ENCODE data around the gene B2M. TPM values are rescaled to one million over a fixed set of nuclear protein-coding genes. Genes with fewer than 3 reads are reported as not detected.
"Not testable (repeated sequence)": the region's sequence is repeated elsewhere in the genome, so short reads cannot be mapped to it uniquely, and the experiment has no call there.

Gene B2M
- 1,826 TPM for total RNA-seq (ENCODE audit: insufficient read depth, low replicate concordance)

- peak; percentile 99 for DNase-seq (ENCODE audit: low spot score)
These were observed at the start of gene B2M, which contains the start of gene PATL2 for GRCh38 chr15:44711096-44711742. TSS of gene B2M (plus strand) at chr15:44711517. CDS start at chr15:44711547, 30 bp downstream. TSS of gene PATL2 (minus strand) at chr15:44711323. CDS start at chr15:44676490, 34,833 bp downstream.

- DNase-seq (ENCODE audit: low spot score), result no peak
These were observed 49.7 kb upstream of the B2M start for GRCh38 chr15:44661576-44661975.

GRCh38 chr15:44662478-44663409, 48.6 kb upstream of the B2M start:
- DNase-seq (ENCODE audit: low spot score), result peak; percentile 61

DNA sequence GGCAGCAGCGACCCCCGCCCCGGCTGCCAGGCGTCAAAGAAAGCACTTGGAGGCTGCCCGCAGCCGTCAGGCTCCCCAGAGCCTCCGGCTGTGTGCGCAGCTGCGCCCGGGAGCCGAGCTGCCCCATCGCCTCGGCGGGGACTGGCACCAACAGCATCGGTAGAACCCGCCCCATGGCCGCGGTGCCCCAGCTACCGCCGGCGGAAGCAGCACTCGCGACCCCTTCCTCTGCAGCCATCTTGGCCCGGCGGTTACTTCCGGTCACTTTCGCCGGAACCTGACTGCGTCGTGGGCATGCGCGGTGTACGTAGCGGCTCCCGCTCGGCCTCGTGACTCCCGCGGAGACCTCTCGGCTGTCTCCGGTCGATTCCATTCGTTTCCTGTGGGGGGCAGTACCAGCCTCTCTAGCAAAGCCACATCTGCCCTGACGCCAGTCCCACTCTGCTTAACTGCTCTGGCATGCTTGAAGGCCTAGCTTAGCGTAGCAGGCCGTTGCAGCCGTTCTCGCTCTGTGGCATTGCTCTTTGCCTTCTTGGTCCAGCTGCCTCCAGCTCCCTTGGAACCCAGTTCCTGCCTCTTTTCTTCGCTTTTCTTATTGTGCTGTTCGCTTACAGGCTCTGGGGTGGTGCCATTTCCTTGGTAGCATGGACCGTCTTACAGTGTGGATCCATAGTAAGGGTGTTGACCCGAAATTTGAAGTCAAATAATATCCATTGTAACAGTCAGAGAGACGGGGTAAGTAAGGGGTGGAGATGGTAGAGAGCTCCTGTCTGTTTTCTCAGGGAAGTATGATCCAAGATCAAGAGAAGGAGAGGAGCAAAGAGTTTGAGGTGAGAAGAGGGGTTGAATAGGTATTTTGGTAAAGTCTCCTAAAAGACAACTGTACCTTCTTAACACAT, 47.7 kb upstream of the B2M start, which contains the start of gene SPG11:
SPG11 (minus strand) TSS at position 253 of the 899 bp plus-strand sequence; CDS start at position 238, 15 bp downstream.
- peak; percentile 99 for DNase-seq (ENCODE audit: low spot score)

GRCh38 chr15:44666210-44667038, 44.9 kb upstream of the B2M start:
- no peak for DNase-seq (ENCODE audit: low spot score)

GRCh38 chr15:44667039-44667360, 44.3 kb upstream of the B2M start:
- DNase-seq (ENCODE audit: low spot score), result no peak

DNA sequence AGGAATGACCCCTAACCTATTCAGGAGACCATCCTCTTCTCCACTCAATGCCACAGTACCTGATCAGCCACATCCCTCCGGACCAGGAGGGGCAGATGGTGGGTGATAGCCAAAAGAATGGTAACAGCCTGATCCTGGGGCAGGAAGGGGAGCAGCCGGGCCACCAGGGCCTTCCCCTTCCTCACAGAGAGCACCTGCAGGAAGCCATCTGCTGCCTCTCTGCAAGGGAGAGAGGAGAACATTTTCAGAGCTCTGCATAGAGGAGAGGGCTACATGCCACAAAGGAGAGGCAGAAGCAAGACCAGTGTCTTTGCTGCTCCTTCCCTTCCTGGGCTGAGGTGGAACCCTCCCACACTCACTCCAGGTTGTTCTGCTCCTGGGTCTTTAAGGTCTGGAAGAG, 42.4 kb upstream of the B2M start:
- no peak for DNase-seq (ENCODE audit: low spot score)

- DNase-seq (ENCODE audit: low spot score), result no peak
These were observed 41.0 kb upstream of the B2M start for GRCh38 chr15:44670087-44670950.

GRCh38 chr15:44673639-44674038, 37.7 kb upstream of the B2M start:
- no peak for DNase-seq (ENCODE audit: low spot score)

DNA sequence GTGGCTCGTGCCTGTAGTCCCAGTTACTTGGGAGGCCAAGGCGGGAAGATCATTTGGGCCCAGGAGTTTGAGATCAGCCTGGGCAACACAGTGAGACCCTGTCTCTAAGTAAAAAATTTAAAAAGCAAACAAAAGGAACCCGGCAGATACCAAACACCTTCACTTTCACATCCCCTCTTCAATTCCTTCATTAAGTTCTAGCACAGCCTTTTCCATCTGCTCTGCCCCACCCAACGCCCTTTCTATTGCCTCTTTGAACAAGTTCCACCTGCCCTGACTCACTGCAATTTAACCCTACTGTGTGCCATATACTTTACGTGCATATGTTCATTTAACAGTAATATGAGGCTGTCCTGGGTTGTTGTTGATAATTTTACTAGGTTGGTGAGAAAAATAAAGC, 35.4 kb upstream of the B2M start:
- no peak for DNase-seq (ENCODE audit: low spot score)

- DNase-seq (ENCODE audit: low spot score), result no peak
These were observed 34.6 kb upstream of the B2M start for GRCh38 chr15:44676676-44677075.

- DNase-seq (ENCODE audit: low spot score), result no peak
These were observed 29.1 kb upstream of the B2M start for GRCh38 chr15:44682211-44682610.

- DNase-seq (ENCODE audit: low spot score), result not testable (repeated sequence)
These were observed 28.3 kb upstream of the B2M start for GRCh38 chr15:44682809-44683682.

- DNase-seq (ENCODE audit: low spot score), result not testable (repeated sequence)
These were observed 22.0 kb upstream of the B2M start for GRCh38 chr15:44689318-44689717.

DNA sequence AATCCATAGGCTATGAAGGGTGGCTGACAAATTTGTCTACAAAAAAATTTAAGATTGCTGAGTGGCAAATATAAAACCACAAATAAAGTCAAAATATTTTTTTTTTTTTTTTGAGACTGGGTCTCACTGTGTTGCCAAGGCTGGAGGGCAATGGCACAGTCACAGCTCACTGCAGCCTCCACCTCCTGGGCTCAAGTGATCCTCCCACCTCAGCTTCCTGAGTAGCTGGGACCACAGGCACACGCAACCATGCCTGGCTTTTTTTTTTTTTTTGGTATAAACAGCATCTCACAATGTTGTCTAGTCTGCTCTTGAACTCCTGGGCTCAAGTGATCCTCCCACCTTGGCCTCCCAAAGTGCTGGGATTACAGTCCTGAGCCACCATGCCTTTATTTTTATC, 21.1 kb upstream of the B2M start:
- not testable (repeated sequence) for DNase-seq (ENCODE audit: low spot score)

DNA sequence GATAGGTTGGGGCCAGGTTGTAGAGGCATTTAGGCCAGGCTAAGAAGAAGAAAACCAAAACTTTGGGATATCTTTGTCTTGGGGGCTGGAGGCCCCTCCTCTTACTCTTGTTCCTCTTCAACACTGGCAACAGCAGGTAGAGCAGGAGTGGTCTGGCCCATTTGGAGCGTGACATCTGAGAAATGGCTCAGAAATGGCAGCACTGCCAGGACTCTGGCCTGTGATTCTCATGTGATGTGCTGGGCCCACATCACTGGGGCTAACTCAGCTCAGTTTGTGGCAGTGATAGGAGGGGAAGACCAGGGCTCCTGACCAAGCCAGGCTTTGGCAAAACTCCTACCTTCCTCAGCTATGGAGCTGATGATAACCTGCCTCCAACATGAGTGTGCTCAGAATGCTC, 18.7 kb upstream of the B2M start:
- no peak for DNase-seq (ENCODE audit: low spot score)

DNA sequence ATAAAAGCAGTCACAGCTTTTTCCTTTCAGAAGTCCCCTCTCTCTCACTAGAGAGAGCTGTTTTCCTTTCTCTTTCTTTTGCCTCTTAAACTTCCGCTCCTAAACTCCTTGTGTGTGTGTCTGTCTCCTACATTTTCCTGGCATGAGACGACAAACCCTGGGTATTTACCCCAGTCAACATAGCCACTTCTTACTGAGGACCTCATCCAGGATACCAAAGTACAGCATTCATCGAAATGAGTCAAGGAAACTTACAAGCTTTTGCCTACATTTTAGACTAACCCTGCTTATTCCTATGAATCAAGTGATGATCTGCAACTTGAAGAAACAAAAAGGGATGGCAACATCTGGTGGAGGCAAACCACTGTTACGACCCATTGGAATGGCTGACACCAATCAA, 16.9 kb upstream of the B2M start:
- no peak for DNase-seq (ENCODE audit: low spot score)

DNA sequence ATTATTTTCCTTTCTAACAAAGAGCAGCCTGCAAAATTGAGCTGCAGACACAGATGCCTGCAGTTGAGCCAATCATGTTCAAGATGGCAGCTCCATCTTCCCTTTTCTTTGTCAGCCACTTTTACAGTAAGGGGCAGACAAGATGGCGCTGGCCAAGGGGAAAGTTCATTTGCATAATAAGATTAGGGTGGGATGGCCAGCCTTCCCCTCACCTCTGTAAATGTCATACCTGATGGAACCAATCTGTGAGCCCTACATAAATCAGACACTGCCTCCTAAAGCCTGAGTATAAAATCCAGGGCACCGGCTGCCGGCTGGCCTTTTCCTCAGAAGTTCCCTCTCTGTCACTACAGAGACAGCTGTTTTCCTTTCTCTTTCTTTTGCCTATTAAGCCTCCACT, 16.0 kb upstream of the B2M start:
- no peak for DNase-seq (ENCODE audit: low spot score)

- DNase-seq (ENCODE audit: low spot score), result no peak
These were observed 14.3 kb upstream of the B2M start for GRCh38 chr15:44697014-44697413.

All from umbilical cord (tissue), 2 donors.